ENCODE measurements around the gene POM121C. TPM values are rescaled to one million over a fixed set of nuclear protein-coding genes. Genes with fewer than 3 reads are reported as not detected.
"Not testable (repeated sequence)": the region's sequence is repeated elsewhere in the genome, so short reads cannot be mapped to it uniquely, and the experiment has no call there.

The POM121C gene
- total RNA-seq, 1 donor from 2014 or later = 44.0 TPM

DNA sequence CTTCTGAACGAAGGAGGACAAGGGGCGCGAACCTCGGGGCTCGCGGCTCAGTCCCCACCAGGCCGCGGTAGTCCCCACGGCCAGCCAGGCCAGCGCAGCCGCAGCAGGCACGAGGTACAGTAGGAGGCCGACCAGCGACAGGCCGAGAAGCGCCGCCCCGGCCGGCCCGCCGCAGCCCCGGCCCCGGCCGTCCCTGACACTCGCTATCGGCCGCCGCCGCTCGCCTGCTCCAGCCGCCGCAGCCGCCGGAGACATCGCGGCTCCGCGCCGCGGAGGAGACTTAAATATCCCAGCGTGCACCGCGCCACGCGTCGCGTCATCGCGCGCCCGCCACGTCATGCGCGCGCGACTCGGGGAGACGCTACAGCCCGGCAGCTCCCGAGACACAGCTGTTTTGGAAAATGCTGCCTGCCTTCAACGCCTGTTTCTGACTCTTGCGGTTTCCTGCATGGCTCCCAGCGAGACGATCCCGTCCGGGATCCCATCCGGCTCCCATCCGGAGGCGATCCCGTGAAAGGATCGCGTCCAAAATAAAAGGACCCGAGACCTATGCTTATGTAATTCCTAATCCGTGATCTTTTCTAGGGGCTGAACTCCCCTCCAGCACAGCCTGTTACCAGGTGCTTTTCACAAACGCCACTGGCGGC, 43.5 kb downstream of the POM121C start:
- peak; percentile 99 for ATAC-seq
- intact Hi-C loops (cut with DNase I); DNase-seq (ENCODE audit: low spot score): not testable (repeated sequence)

DNA sequence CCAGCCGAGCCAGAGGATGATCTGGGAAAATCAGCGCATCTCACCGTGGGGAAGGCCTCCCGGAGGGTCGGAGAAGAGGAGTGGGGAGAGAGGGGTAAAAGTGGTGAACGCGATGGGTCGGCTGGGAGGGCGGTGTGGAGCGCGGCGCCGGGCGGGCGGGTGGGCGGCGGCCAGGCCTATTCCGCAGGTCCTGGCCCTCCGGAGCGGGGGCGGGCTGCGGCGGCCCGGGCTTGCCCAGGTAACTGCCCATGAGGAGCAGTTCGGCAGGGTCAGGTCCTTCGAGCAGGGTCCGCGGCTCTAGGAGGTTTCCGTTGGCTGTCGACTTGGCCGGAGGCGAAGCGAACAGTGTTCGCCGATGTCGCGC, 44.0 kb downstream of the POM121C start:
- ATAC-seq = not testable (repeated sequence)

DNA sequence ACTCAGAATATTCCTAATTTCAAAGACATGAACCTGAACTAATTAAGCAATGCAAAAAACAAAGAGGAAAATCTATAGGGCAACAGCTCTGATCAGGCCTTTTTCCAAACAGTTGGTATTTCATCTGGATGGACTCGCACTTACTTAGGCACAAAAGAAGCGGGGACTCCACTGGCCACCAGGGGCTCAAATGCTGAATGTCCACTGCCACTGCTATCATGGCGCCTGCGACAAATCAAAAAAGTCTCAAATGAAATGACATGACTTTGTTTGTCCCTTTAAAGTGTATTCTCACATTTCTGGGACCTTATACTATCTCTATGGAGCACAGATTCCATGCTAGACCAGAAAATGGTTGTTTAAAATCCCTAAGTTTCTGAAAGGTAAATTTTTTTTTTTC, 47.1 kb downstream of the POM121C start:
- intact Hi-C loops (cut with DNase I); DNase-seq (ENCODE audit: low spot score); ATAC-seq: not testable (repeated sequence)

More for the DNA sequence above, 44.0 kb downstream of the POM121C start:
- intact Hi-C loops (cut with DNase I); DNase-seq (ENCODE audit: low spot score): not testable (repeated sequence)

DNA sequence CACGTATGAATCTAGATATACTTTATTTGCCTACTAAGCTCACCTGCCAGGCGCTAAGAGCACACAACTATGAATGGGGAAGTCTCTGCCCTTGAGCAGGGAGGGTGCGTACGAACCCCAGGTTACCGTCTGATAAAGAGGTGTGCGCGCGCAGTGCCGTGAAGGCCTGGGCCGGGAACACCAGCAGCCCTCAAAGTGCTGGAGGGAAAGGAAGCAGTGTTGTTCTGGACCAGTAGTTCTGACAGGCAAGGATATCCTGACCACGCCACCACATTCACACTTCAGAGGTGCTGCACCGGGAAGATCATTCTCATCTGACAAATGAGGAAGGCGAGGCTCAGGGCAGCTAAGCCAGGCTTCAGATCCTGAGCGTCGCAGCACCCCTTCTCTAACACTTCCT, 62.6 kb downstream of the POM121C start:
- ATAC-seq; DNase-seq (ENCODE audit: low spot score); intact Hi-C loops (cut with DNase I): not testable (repeated sequence)

GRCh38 chr7:75421798-75422710, 64.0 kb downstream of the POM121C start:
- intact Hi-C loops (cut with DNase I) = not testable (repeated sequence)

DNA sequence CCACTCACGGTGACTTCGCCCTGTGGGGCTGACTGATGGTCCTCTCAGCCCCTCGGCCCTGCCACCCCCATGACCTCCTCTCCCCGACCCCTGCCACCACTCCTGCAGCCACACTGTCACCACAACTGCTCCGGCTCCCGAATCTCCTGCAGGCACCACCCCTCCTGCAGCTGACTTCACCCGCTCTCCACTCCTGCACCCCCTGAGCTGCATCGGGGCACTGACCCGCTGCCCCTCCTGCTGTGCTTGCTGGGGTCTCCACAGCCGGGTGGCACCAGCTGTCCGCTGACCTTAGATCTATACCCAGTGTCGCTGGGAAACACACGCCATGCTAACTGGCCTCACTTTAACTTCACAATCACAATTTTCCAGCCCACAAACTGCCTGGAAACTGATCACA, 65.9 kb downstream of the POM121C start:
- ATAC-seq; intact Hi-C loops (cut with DNase I); DNase-seq (ENCODE audit: low spot score): not testable (repeated sequence)

More at GRCh38 chr7:75421798-75422710, 64.0 kb downstream of the POM121C start:
- not testable (repeated sequence) for ATAC-seq; DNase-seq (ENCODE audit: low spot score)

DNA sequence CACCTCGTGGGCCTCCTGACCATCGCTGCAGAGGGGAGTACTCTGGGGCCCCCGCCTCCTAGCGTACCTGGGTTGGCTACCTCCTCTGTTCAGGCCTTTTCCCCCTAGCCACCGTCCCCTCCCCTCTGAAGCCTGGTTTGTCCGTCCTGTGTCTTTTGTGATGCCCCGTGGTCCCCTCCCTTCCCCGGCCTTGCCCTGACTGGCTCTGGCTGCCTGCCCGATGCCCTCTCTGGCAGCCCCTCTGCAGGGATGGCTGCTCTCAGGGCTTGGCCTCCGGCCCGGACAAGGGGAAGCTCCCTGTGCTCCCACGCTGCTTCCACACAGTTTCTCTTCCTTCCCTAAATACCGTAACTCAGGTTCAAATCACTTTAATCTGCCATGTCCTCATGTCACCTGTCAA, 66.4 kb downstream of the POM121C start:
- ATAC-seq = peak; percentile 4
- DNase-seq (ENCODE audit: low spot score); intact Hi-C loops (cut with DNase I): not testable (repeated sequence)

- DNase-seq (ENCODE audit: low spot score); ATAC-seq; intact Hi-C loops (cut with DNase I): not testable (repeated sequence)
These were observed 66.9 kb downstream of the POM121C start for GRCh38 chr7:75419210-75419609.

GRCh38 chr7:75418292-75418858, 67.7 kb downstream of the POM121C start:
- DNase-seq (ENCODE audit: low spot score); intact Hi-C loops (cut with DNase I): not testable (repeated sequence)
- peak; percentile 38 for ATAC-seq

DNA sequence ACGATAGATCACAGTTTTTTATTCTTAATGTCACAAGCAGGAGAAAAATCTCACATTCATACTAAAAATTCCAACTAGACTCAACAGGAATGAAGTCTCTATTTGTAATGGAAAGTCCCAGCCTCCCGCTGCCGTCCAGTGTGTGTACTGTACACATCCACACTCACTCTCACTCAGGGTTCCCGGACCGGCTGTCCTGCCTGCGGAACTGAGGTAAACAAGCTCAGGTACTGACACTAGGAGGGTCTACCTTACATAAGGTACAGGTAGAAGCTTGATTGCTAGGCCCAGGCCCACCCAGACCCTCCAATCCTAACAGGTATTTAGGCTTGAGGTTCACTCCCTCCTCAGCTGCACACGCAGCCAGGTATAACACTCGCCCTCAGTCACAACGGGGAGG, 69.3 kb downstream of the POM121C start:
- ATAC-seq; DNase-seq (ENCODE audit: low spot score); intact Hi-C loops (cut with DNase I): not testable (repeated sequence)

- ATAC-seq; intact Hi-C loops (cut with DNase I); DNase-seq (ENCODE audit: low spot score): not testable (repeated sequence)
These were observed 70.2 kb downstream of the POM121C start for GRCh38 chr7:75415829-75416373.

DNA sequence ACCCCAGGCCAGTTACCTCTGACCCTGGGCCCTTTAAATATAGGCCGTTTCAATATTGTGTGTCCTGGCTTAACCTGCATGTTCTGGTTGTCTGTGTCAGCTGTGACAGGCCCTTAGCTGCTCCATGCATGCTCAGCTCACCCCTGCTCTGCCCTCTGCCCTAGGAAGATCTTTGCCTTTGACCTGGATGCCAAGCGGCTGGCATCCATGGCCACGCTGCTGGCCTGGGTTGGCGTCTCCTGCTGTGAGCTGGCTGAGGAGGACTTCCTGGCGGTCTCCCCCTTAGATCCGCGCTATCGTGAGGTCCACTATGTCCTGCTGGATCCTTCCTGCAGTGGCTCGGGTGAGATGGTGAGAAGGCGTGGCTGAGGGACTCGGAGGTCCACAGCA, 70.7 kb downstream of the POM121C start:
- ATAC-seq; intact Hi-C loops (cut with DNase I); DNase-seq (ENCODE audit: low spot score): not testable (repeated sequence)

GRCh38 chr7:75414708-75415427, 71.2 kb downstream of the POM121C start:
- ATAC-seq; DNase-seq (ENCODE audit: low spot score); intact Hi-C loops (cut with DNase I): not testable (repeated sequence)

GRCh38 chr7:75414204-75414603, 71.9 kb downstream of the POM121C start:
- intact Hi-C loops (cut with DNase I) = not testable (repeated sequence)

DNA sequence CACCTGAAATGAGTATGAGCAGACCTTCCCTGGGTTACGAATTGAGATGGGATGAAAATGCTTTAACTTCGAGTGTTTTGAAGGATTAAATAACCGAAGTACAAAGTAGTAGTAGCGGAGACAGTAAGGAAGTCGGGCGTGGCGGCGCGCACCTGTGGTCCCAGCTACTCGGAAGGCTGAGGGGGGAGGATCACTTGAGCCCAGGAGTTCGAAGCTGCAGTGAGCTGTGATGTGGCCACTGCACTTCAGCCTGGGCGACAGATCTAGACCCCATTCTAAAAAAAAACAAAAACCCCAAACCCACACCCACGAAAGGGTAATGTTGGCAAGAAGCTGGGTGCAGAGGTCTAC, 75.3 kb downstream of the POM121C start:
- intact Hi-C loops (cut with DNase I); DNase-seq (ENCODE audit: low spot score); ATAC-seq: not testable (repeated sequence)

More at GRCh38 chr7:75414204-75414603, 71.9 kb downstream of the POM121C start:
- DNase-seq (ENCODE audit: low spot score); ATAC-seq: not testable (repeated sequence)

- DNase-seq (ENCODE audit: low spot score); intact Hi-C loops (cut with DNase I): not testable (repeated sequence)
- ATAC-seq = peak; percentile 98
These were observed 75.9 kb downstream of the POM121C start for GRCh38 chr7:75409880-75410822.

DNA sequence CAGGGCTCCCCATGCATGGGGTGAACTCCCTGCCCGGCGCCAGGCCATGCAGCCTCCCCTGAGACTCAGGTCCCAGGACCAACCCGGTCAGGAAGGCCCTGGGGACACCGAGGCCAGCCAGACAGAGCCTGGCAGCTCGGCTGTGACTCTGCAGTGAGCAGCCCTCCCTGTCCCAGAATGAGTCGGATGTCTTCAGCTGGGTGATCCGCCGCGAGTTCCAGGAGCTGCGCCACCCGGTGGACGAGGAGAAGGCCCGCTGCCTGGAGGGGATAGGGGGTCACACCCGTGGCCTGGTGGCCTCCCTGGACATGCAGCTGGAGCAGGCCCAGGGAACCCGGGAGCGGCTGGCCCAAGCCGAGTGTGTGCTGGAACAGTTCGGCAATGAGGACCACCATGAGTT, 81.4 kb downstream of the POM121C start:
- intact Hi-C loops (cut with DNase I); DNase-seq (ENCODE audit: low spot score): not testable (repeated sequence)
- ATAC-seq = peak; percentile 10

Data from sciatic nerve (tissue), 2 donors.